NB4 (cell line): ENCODE data around the gene NUMBL.

Experiments
- DNase-seq: peaks from one replicate; pipeline ENCODE4 v3.0.0; 2010; ENCODE audit warnings: low read depth
- H3K4me3 ChIP-seq: one replicate; pipeline ENCODE4 v1.5.1; 2011; ENCODE audit warnings: mild to moderate bottlenecking, low read depth, low read length, moderate library complexity
- MYC ChIP-seq: IDR thresholded peaks from 2 replicates; pipeline ENCODE4 v1.6.1; 2011; ENCODE audit warnings: low read depth, low read length
- POLR2A ChIP-seq: IDR thresholded peaks from 2 replicates; pipeline ENCODE4 v1.6.1; 2011; ENCODE audit warnings: mild to moderate bottlenecking; ENCODE audit not compliant: insufficient read length; ENCODE audit errors: extremely low read depth
- TF ChIP-seq, protein P1 (sequence below): IDR thresholded peaks from 2 replicates; pipeline ENCODE4 v1.6.1; 2011; ENCODE audit warnings: low read depth, low read length
- TF ChIP-seq, protein P2 (sequence below): IDR thresholded peaks from one replicate; pipeline ENCODE4 v1.5.1; 2012; ENCODE audit warnings: low read depth, low read length

NUMBL gene

DNA sequence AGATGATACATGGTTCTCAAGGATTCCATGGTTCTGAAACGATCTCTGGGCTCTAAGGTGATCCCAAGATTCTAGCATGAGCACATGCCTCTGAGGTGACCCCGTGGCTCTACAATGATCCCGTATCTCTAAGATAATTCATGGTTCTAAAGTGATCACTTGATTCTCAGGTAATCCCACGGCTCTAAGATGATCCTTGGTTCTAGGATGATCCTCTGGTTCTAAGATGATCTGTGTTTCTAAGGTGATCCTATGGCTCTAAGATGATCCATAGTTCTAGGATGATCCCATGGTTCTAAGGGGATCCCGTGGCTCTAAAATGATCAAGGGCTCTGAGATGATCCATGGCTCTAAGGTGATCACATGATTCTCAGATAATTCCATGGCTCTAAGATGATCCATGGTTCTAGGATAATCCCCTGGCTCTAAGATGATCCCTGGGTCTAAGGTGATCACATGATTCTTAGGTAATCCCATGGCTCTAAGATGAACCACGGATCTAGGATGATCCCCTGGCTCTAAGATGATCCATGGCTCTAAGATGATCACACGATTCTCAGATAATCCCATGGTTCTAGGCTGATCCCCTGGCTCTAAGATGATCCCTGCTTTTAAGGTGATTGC lies 21.3 kb downstream of the NUMBL start:
- no peak for DNase-seq
- TF ChIP-seq MYC (no peak), POLR2A (no peak)
- TF ChIP-seq, protein P1, sequence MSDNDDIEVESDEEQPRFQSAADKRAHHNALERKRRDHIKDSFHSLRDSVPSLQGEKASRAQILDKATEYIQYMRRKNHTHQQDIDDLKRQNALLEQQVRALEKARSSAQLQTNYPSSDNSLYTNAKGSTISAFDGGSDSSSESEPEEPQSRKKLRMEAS = no peak
- TF ChIP-seq, protein P2, sequence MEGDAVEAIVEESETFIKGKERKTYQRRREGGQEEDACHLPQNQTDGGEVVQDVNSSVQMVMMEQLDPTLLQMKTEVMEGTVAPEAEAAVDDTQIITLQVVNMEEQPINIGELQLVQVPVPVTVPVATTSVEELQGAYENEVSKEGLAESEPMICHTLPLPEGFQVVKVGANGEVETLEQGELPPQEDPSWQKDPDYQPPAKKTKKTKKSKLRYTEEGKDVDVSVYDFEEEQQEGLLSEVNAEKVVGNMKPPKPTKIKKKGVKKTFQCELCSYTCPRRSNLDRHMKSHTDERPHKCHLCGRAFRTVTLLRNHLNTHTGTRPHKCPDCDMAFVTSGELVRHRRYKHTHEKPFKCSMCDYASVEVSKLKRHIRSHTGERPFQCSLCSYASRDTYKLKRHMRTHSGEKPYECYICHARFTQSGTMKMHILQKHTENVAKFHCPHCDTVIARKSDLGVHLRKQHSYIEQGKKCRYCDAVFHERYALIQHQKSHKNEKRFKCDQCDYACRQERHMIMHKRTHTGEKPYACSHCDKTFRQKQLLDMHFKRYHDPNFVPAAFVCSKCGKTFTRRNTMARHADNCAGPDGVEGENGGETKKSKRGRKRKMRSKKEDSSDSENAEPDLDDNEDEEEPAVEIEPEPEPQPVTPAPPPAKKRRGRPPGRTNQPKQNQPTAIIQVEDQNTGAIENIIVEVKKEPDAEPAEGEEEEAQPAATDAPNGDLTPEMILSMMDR = no peak
- H3K4me3 ChIP-seq = no peak overlapping the region

DNA sequence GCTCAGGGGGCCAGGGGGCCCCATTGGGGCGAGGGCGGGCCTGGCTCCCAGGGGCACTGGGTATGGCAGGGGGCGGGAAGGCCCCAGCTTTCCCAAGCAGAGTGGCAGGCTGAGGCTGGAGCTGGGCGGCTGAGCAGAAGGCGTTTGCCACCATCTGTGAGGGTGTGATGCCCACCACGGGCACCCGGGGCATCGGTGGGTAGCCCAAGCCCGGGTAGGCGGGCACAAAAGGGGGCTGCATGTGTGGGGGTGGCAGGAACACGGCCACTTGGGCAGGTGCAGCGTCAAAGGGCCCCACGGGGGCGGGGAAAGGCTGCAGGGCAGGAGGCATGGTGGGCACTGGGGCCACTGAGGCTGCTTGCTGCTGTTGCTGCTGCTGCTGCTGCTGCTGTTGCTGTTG lies 22.8 kb downstream of the NUMBL start:
- H3K4me3 ChIP-seq = no peak overlapping the region
- no peak for DNase-seq
- TF ChIP-seq MYC (no peak), POLR2A (no peak)
- TF ChIP-seq, protein P1 = no peak
- TF ChIP-seq, protein P2 = no peak

DNA sequence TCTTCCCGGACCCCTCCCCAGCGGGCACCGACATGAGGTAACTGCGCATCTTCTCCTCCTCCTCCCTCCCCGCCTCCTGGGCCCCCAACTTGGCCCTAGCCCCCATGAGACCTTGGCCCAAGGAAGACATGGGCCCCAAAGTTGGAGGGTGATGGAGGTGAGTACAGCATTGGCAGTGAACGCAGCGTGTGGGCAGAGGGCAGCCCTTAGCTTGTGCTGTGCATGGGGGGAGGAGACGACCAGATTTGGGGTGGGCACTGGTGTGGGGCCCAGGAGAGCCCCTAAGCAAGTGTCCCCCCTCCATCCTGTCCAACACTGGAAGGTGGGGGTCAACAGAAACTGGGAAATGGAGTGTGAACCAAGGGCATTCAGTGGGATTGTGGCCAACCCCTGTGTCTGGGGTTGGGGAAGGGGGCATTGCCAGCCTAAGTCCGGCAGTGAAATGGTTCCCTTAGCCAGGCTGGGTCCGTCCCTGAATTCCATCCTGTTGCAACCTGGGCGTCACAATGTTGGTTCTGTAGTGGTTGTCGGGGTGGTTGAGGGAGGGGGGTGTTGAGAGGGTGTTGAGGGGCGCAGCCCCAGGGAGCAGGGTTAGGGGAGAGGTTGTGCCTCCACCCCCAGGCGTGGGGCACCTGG lies 23.5 kb downstream of the NUMBL start:
- H3K4me3 ChIP-seq = no peak overlapping the region
- TF ChIP-seq, protein P1 = no peak
- TF ChIP-seq, protein P2 = no peak
- TF ChIP-seq MYC (no peak), POLR2A (no peak)
- no peak for DNase-seq

DNA sequence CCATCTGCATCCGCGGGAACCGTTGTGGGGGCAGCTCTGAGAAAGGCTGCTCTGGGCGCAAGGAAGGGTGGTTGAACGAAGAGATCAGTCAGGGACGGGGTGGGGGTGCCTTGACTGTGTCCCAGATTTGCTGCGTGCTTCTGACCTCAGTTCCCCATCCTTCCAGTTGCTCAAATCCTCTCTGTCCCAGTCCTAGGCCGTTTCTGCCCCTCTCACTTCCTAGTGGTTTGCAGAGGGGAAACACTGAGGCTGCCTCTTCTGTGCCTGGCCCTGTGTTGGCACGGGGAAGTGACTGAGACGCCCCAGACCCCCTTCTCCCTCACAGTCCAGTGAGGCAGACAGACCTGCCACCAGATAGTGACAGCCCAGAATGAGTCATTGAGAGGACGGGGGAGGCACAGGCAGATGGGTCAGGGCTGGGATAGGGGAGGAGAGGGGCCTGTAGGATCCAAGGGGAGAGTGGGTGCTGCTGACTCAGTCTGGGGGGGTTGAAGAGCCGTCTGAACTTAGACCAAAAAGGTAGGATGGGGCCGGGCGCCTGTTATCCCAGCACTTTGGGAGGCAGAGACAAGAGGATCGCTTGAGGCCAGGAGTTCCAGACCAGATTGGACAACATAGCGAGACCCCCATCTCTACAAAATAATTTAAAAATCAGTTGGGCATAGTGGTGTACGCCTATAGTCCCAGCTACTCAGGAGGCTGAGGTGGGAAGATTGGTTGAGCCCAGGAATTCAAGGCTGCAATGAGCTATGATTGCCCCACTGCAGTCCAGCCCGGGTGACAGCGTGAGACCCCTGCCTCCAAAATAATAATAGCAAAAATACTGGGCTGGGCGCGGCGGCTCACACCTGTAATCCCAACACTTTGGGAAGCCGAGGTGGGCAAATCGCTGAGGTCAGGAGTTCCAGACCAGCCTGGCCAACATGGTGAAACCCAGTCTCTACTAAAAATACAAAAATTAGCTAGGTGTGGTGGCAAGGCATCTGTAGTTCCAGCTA lies 26.5 kb downstream of the NUMBL start:
- DNase-seq = peak; percentile 60
- H3K4me3 ChIP-seq = no peak overlapping the region
- TF ChIP-seq, protein P1 = no peak
- TF ChIP-seq MYC (no peak), POLR2A (no peak)
- TF ChIP-seq, protein P2 = no peak

DNA sequence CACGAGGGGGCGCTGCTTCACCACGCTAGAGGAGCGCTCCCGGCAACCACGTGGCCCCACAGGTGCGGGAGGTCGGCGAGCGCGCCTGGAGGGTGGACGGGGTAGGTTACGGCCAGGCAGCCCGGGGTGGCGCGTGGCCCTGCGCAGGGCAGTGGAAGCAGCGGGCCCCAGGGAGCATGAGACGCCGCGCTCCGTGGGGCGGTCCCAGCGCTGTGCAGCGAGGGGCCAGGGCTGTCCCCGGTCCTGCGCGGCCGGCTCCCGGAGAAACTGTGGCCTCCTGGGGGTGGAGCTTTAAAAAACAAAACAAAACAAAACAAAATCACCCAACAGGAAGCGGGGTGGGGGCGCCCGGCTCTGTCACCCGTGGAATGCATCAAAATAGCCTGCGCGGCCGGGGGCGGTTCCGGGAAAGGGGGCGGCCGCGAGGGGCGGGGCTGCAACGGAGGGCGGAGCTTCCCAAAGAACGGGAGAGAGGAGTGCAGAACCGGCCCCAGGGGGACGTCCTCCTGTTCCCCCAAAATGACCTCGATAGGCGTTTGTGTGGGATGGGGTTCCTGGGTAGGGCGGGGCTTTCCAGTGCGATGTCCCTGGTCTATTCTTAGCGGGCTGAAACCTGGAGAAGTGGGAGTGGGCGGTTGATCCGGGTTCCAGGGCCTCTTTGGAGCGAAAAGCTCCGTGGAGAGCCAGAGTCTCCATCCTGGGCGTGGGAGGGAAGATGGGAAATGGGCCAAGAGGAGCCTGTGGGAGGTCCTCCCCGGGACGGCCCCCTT lies 27.3 kb downstream of the NUMBL start:
- H3K4me3 ChIP-seq = peak overlapping the region; percentile 49
- peak; percentile 83 for DNase-seq
- TF ChIP-seq MYC (peak; percentile 95), POLR2A (no peak)
- TF ChIP-seq, protein P2 = peak; percentile 53
- TF ChIP-seq, protein P1 = peak; percentile 99
